Measurements from ENCODE around the gene TOLLIP. TPM values are rescaled to one million over a fixed set of nuclear protein-coding genes. Genes with fewer than 3 reads are reported as not detected.
"Not testable (repeated sequence)": the region's sequence is repeated elsewhere in the genome, so short reads cannot be mapped to it uniquely, and the experiment has no call there.

Gene TOLLIP
- polyA plus RNA-seq, 12 donors: 20.1 to 34.3 (median 22.1) TPM; not detected in 1

DNA sequence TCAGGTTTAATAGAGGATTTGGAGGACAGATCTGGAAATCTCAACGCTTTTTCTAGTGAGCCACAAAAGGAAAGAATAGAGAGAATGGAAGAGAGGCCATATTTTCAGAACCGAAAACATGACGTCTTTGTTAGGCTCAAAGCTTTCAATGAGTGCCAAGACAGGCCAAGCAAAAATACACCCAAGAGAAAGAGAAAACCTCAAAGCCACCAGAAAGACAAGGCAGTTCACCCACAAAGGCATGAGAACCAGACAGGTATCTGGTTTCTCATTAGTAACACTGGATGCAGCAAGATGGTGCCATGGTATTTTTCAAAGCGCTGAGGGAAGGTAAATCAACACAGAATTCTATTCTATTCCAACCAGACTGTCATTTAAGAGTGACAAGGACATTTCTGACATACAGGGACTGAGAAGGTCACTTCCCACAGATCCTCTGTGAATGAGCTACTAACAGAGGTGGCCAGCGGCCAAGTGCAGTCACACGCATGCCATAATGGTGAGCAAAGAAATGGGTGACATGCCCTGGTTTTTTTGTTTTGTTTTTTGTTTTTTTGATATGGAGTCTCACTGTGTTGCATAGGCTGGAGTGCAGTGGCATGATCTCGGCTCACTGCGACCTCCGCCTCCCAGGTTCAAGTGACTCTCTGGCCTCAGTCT, 41.9 kb downstream of the TOLLIP start:
- DNase-seq: no peak

GRCh38 chr11:1266976-1267375, 42.5 kb downstream of the TOLLIP start:
- not testable (repeated sequence) for DNase-seq

GRCh38 chr11:1265480-1265879, 44.0 kb downstream of the TOLLIP start:
- not testable (repeated sequence) for DNase-seq

DNA sequence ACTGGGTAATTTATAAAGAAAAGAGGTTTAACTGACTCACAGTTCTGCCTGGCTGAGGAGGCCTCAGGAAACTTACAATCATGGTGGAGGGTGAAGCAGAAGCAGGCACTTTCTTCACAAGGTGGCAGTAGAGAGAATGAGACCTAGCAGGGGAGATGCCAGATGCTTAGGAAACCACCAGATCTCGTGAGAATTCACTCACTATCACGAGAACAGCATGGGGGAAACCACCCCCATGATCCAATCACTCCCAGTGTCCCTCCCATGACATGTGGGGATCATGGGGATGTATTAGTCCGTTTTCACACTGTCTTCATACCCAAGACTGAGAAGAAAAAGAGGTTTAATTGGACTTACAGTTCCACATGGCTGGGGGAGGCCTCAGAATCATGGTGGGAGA, 45.0 kb downstream of the TOLLIP start:
- DNase-seq: peak; percentile 27

- no peak for DNase-seq
Observed at GRCh38 chr11:1263010-1263409, 46.4 kb downstream of the TOLLIP start.

DNA sequence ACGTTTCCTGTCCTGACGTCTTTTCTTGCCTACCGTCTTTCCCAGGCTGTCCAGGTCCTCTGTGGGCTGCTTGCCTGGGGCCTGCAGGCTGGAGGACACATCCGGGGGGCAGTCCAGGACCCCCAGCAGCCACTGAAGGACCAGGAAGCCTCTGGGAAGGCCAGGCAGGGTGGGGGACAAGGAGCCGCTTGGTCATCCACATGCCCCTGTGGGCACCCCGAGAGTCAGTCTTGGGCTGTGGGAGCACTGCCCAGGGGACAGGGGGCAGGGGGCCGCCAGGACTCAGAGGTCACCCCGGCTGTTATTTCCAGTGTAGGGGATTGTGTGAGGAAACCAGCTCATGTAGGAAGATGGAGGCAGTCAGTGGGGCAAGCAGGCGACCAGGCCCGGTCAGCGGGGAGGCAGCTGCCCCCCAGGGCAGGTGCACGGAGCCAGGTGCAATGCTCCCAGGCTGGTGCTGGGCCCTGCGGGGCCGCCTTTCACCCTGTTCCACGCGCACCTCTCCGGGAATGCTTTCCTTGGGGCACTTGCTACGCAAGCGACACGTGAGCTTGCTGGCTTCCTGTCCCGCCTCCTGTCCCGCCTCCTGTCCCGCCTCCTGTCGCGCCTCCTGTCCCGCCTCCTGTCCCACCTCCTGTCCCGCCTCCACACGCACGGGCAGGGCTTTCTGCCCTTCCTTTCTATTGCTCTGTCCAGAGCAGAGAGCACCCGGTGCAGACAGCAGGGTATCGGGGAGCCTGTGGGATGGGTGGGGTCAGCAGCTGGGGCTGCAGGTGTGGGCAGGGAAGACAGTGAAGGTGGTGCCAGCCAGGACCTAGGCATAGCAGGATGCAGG, 47.0 kb downstream of the TOLLIP start:
- peak; percentile 88 for DNase-seq

DNA sequence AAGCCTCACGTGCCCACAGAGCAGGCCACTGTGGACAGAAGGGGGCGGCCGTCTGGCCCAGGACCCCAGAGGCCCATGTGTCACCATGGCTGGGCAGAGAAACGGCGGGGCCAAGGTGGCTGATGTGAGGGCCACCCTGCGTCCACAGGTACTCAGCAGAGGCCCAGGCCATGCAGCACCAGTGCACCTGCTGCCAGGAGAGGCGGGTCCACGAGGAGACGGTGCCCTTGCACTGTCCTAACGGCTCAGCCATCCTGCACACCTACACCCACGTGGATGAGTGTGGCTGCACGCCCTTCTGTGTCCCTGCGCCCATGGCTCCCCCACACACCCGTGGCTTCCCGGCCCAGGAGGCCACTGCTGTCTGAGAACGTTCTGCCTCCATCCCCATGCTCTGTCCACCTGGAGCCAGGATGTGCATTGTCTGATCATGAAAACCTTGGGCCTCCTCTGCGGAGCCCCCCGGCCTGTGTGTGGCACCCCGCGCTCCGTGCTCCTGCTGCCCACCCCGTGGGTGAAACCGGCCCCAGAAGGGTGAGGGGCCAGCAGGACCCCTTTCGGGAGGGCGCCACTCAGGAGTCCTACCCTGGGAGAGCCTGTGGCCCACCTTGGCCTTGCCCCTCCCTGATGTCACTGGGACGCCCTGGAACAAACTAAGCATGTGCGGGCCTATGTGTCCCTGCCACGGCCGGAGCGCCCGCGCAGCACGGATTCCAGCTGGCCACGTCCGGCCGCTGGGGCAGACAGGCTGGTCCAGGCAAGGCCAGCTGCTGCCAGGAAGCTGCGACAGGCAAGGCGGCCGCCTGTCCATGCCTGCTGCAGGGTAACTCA, 48.0 kb downstream of the TOLLIP start:
- DNase-seq: no peak

- no peak for DNase-seq
Observed at GRCh38 chr11:1260620-1261019, 48.8 kb downstream of the TOLLIP start.

DNA sequence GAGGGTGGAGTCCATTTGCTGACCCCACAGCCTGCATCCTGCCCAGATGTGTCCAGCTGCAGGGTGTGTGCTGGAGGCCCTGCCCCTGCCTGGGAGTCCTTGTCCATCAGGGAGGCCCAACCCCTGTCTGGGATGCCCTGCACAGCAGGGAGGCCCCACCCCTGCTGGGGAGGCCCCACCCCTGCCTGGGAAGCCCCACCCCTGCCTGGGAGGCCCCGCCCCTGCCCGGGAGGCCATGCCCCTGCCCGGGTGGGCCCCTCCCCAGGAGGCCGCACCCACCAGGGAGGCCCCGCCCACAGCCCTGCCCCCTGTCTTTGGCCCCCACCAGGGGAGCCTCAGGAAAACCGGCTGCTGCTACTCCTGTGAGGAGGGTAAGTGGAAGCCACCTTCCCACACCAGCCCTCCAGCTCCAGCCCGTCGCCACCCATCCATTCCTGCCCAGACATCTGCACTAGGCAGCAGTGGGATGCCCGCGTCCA, 49.4 kb downstream of the TOLLIP start:
- no peak for DNase-seq

DNA sequence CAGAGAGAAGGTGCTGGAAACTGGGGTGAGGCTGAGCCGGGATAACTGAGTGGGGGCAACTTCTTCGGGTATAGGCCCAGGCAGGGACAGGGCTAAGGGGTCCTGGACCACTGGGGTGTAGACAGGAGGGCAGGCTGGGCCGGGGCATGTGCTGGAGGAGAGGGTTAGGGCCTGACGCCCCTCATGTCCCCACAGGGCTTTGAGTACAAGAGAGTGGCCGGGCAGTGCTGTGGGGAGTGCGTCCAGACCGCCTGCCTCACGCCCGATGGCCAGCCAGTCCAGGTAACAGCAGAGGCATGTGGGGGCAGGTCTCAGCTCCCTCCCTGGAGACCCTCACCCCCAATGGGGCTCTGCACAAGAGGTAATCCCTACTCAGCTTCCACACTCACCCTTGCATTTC, 49.9 kb downstream of the TOLLIP start:
- no peak for DNase-seq

DNA sequence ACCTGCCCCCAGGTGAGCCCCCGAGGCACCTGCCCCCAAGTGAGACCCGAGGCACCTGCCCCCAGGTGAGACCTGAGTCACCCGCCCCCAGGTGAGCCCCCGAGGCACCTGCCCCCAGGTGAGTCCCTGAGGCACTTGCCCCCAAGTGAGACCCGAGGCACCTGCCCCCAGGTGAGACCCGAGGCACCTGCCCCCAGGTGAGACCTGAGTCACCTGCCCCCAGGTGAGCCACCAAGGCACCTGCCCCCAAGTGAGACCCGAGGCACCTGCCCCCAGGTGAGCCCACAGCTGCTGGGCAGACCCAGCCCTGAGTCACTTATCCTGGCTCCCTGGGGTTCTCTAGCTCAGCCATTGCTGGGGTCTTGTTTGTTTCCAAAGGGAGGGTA, 50.4 kb downstream of the TOLLIP start:
- DNase-seq: no peak

DNA sequence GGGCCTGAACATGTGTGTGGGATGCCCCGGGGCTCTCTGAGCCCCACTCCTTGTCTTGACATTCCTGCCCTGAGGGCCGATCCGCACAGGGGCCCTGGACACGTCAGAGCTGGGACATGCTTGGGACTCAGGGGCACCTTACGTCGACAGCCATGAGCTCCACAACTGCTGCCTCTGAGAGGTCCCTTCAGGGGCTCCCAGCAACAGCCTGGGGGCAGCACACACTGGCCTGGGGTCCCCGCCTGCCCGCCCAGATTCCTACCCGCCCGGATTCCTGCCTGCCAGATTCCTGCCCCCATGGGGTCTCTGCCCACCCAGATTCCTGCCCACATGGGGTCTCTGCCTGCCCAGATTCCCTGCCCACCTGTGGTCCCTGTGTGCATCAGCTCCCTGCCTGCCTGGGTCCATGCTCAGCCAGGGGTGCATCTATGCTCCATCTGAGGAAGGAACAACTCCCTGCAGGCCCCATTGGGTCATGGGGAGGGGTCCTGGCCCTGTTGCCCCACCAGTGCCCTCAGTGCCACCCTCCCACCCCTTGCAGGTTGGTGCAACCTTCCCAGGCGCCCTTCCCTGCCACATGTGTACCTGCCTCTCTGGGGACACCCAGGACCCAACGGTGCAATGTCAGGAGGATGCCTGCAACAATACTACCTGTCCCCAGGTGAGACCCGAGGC, 50.9 kb downstream of the TOLLIP start:
- DNase-seq: no peak

- DNase-seq: no peak
Observed at GRCh38 chr11:1257916-1258315, 51.5 kb downstream of the TOLLIP start.

DNA sequence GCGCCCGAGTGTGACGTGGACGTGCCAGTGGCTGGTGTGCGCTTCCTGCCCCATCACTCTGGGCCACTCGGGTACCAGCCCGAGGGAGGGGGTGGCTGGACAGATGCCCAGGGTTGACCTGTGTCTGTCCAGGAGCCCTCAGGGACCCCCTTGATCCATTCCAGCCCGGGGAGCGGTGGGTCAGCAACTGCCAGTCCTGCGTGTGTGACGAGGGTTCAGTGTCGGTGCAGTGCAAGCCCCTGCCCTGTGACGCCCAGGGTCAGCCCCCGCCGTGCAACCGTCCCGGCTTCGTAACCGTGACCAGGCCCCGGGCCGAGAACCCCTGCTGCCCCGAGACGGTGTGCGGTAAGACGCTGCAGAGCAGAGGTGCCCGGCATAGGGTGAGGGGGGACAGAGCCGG, 52.1 kb downstream of the TOLLIP start:
- no peak for DNase-seq

GRCh38 chr11:1256257-1257045, 53.0 kb downstream of the TOLLIP start:
- no peak for DNase-seq

GRCh38 chr11:1255151-1255550, 54.3 kb downstream of the TOLLIP start:
- DNase-seq: no peak

DNA sequence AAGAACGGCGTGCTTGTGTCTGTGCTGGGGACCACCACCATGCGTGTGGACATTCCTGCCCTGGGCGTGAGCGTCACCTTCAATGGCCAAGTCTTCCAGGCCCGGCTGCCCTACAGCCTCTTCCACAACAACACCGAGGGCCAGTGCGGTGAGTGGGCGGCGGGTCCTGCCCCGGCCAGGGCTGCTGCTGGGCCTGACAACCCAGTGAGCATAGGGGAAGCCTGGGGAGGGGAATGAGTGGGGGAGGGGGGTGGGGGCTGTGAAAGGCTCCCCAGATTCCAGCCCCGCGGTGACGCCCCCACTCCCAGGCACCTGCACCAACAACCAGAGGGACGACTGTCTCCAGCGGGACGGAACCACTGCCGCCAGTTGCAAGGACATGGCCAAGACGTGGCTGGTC, 54.7 kb downstream of the TOLLIP start:
- no peak for DNase-seq

DNA sequence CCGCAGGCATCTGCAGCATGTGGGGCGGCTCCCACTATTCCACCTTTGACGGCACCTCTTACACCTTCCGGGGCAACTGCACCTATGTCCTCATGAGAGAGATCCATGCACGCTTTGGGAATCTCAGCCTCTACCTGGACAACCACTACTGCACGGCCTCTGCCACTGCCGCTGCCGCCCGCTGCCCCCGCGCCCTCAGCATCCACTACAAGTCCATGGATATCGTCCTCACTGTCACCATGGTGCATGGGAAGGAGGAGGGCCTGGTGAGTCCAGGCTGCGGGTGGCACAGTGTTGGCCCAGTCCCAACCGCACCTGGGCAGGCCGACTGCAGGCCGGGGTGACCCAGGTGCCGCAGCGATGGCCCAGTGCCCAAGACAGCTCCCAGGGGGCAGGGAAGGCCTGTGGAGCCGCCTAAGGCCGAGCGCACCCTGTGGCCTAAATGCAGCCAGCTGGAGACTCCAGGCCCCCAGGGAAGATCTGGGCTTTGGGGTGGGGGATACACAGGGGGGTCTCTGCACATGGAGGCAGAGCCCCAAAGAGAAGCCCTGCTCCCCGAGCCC, 55.3 kb downstream of the TOLLIP start:
- no peak for DNase-seq

DNA sequence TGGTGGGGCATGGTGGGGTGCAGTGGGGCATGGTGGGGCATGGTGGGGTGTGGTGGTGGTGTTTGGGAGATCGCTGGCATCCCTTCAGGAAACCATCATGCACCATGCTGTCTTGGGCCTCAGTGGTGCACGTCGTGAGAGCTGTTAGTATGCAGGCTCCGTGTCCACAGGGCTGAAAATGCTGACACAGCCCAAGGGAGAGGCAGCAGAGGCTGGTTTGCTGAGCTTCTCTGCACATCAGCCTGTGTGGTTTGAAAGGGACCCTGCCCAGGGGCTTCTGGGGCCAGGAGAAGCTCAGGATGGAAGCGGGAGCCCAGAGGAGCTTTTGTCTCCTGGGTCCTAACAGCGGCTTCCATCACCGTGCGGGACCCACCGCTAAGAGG, 56.3 kb downstream of the TOLLIP start:
- DNase-seq: no peak

GRCh38 chr11:1252371-1253102, 56.9 kb downstream of the TOLLIP start:
- no peak for DNase-seq

All from muscle of arm (tissue), 12 donors.